Fibroblast of lung (primary cell): ENCODE results near the gene UBR4.

Source experiments
- EZH2 ChIP-seq: IDR thresholded peaks from 2 replicates; pipeline ENCODE4 v1.5.1; 2012; ENCODE audit warnings: low read length, control low read depth, mild to moderate bottlenecking; ENCODE audit errors: missing control alignments
- TF ChIP-seq, protein P1 (sequence below), 2 donors: IDR thresholded peaks in 1 of 2; conservative IDR thresholded peaks in 1 of 2; 1 replicate in 1 of 2; 2 replicates in 1 of 2; pipeline ENCODE4 v1.5.1; 2011 to 2012; ENCODE audit warnings: low read length in 2 of 2, control low read depth in 1 of 2, inconsistent platforms in 1 of 2, low read depth in 1 of 2, mild to moderate bottlenecking in 1 of 2

DNA sequence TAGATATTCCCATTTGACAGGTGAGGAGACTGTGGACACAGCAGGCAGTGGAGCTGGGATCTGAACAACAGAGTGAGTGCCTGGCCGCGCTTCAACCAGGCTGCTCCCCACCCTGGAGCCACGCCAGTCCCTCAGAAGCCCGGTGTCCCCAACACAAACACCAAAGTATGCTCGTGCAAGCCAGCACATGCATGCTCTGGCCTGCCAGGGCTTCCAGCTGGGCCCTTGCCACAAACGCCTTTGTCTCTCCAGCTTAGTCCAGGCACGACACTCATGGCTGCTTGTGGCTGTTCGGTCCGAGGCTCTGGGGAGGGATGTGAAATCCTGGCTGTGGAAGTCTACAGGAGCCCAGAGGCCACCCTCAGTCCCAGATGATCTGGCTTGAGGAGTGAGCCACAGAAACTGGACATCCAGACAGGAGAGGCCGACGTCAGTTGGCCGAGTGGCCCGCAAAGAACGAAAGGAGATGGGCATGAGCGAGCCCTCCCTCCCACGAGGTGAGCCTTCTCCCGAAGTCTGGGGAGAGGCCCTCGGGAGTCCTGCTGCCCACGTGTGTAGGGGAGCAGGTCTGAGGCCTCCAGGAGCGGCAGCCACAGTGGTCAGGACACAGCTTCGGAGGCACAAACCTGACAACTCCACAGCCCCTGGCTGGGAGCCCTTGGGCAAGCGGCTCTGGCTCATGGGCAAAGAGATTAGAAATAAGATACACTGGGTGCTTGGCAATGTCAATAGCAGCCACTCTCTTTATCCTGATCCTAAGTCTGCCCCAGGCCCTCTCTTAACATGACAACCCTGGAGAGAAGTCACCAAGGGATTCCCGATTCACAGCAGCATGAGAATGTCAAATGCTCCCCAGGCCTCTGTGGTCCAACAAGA is 136.5 kb downstream of the UBR4 start:
- no peak for TF ChIP-seq EZH2
- TF ChIP-seq, protein P1, sequence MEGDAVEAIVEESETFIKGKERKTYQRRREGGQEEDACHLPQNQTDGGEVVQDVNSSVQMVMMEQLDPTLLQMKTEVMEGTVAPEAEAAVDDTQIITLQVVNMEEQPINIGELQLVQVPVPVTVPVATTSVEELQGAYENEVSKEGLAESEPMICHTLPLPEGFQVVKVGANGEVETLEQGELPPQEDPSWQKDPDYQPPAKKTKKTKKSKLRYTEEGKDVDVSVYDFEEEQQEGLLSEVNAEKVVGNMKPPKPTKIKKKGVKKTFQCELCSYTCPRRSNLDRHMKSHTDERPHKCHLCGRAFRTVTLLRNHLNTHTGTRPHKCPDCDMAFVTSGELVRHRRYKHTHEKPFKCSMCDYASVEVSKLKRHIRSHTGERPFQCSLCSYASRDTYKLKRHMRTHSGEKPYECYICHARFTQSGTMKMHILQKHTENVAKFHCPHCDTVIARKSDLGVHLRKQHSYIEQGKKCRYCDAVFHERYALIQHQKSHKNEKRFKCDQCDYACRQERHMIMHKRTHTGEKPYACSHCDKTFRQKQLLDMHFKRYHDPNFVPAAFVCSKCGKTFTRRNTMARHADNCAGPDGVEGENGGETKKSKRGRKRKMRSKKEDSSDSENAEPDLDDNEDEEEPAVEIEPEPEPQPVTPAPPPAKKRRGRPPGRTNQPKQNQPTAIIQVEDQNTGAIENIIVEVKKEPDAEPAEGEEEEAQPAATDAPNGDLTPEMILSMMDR (conservative IDR thresholded peaks at IDR 0.05 in 1 of 2, IDR thresholded peaks at IDR 0.05 in 1 of 2; ENCODE audit: low read depth in 1 of 2, low read length in 2 of 2): no peak
